Neuron (in vitro differentiated cells): Measurements from ENCODE around the gene HS1BP3.

Experiments
- H2AFZ ChIP-seq: one replicate; pipeline ENCODE4 v1.6.1; 2013; ENCODE audit warnings: low read depth, mild to moderate bottlenecking, inconsistent platforms, low read length, moderate library complexity
- H3K27me3 ChIP-seq: one replicate; pipeline ENCODE4 v1.6.1; 2013; ENCODE audit warnings: low read length; ENCODE audit not compliant: insufficient read depth
- H3K36me3 ChIP-seq: one replicate; pipeline ENCODE4 v1.6.1; 2013; ENCODE audit warnings: low read length; ENCODE audit not compliant: insufficient read depth
- H3K4me1 ChIP-seq: one replicate; pipeline ENCODE4 v1.6.1; 2013; ENCODE audit warnings: low read length; ENCODE audit not compliant: insufficient read depth
- H3K4me3 ChIP-seq: 2 replicates; pipeline ENCODE4 v1.5.1; 2013; ENCODE audit warnings: mild to moderate bottlenecking, low read length, moderate library complexity
- H3K9me3 ChIP-seq: one replicate; pipeline ENCODE4 v1.6.1; 2013; ENCODE audit warnings: low read length

The HS1BP3 gene

GRCh38 chr2:20680744-20681375 is 30.0 kb upstream of the HS1BP3 start:
- Histone ChIP-seq H3K4me1 (no peaks in the 10 kb centered on the region), H3K4me3 (no peak overlapping the region), H2AFZ (no peak overlapping the region), H3K36me3 (peaks cover 35% of the 10 kb centered on the region), H3K9me3 (no peaks in the 10 kb centered on the region), H3K27me3 (no peaks in the 10 kb centered on the region)

- Histone ChIP-seq H3K4me1 (no peaks in the 10 kb centered on the region), H3K36me3 (peaks cover 27% of the 10 kb centered on the region), H3K4me3 (no peak overlapping the region), H2AFZ (no peak overlapping the region), H3K27me3 (no peaks in the 10 kb centered on the region), H3K9me3 (no peaks in the 10 kb centered on the region)
Observed at GRCh38 chr2:20678780-20679179, 27.9 kb upstream of the HS1BP3 start.

GRCh38 chr2:20678086-20678395 is 27.1 kb upstream of the HS1BP3 start:
- H3K9me3 ChIP-seq: no peaks in the 10 kb centered on the region
- no peak overlapping the region for H2AFZ ChIP-seq
- H3K27me3 ChIP-seq: no peaks in the 10 kb centered on the region
- no peak overlapping the region for H3K4me3 ChIP-seq
- H3K4me1 ChIP-seq: no peaks in the 10 kb centered on the region
- peaks cover 21% of the 10 kb centered on the region for H3K36me3 ChIP-seq

- Histone ChIP-seq H3K4me3 (no peak overlapping the region), H3K4me1 (no peaks in the 10 kb centered on the region), H3K27me3 (no peaks in the 10 kb centered on the region), H3K36me3 (peaks cover 16% of the 10 kb centered on the region), H2AFZ (no peak overlapping the region), H3K9me3 (no peaks in the 10 kb centered on the region)
Observed at GRCh38 chr2:20677301-20678085, 26.6 kb upstream of the HS1BP3 start.

- Histone ChIP-seq H3K4me1 (no peaks in the 10 kb centered on the region), H3K9me3 (no peaks in the 10 kb centered on the region), H3K36me3 (peaks cover 9% of the 10 kb centered on the region), H3K4me3 (no peak overlapping the region), H3K27me3 (no peaks in the 10 kb centered on the region), H2AFZ (no peak overlapping the region)
Observed at GRCh38 chr2:20676353-20677215, 25.7 kb upstream of the HS1BP3 start.

- peaks cover 4% of the 10 kb centered on the region for H3K9me3 ChIP-seq
- peaks cover 12% of the 10 kb centered on the region for H3K36me3 ChIP-seq
- no peaks in the 10 kb centered on the region for H3K4me1 ChIP-seq
- H2AFZ ChIP-seq: no peak overlapping the region
- H3K27me3 ChIP-seq: no peaks in the 10 kb centered on the region
- H3K4me3 ChIP-seq: no peak overlapping the region
Observed at GRCh38 chr2:20675701-20676352, 24.9 kb upstream of the HS1BP3 start.

- peaks cover 7% of the 10 kb centered on the region for H3K36me3 ChIP-seq
- H3K27me3 ChIP-seq: no peaks in the 10 kb centered on the region
- H3K4me3 ChIP-seq: no peak overlapping the region
- H2AFZ ChIP-seq: no peak overlapping the region
- peaks cover 4% of the 10 kb centered on the region for H3K9me3 ChIP-seq
- no peaks in the 10 kb centered on the region for H3K4me1 ChIP-seq
Observed at GRCh38 chr2:20674974-20675679, 24.2 kb upstream of the HS1BP3 start.

GRCh38 chr2:20674309-20674965 is 23.5 kb upstream of the HS1BP3 start:
- H3K9me3 ChIP-seq: peaks cover 4% of the 10 kb centered on the region
- H3K36me3 ChIP-seq: peaks cover 7% of the 10 kb centered on the region
- no peaks in the 10 kb centered on the region for H3K4me1 ChIP-seq
- H3K4me3 ChIP-seq: no peak overlapping the region
- H3K27me3 ChIP-seq: no peaks in the 10 kb centered on the region
- H2AFZ ChIP-seq: no peak overlapping the region

GRCh38 chr2:20673686-20674308 is 22.9 kb upstream of the HS1BP3 start:
- Histone ChIP-seq H2AFZ (no peak overlapping the region), H3K4me1 (no peaks in the 10 kb centered on the region), H3K36me3 (peaks cover 5% of the 10 kb centered on the region), H3K27me3 (peaks cover 1% of the 10 kb centered on the region), H3K4me3 (no peak overlapping the region), H3K9me3 (peaks cover 4% of the 10 kb centered on the region)

- Histone ChIP-seq H3K4me3 (no peak overlapping the region), H2AFZ (no peak overlapping the region), H3K36me3 (peaks cover 3% of the 10 kb centered on the region), H3K9me3 (peaks cover 4% of the 10 kb centered on the region), H3K27me3 (peaks cover 6% of the 10 kb centered on the region), H3K4me1 (peaks cover 12% of the 10 kb centered on the region)
Observed at GRCh38 chr2:20672201-20672951, 21.5 kb upstream of the HS1BP3 start.

GRCh38 chr2:20671736-20672080 is 20.8 kb upstream of the HS1BP3 start:
- H3K4me3 ChIP-seq: no peak overlapping the region
- peaks cover 3% of the 10 kb centered on the region for H3K36me3 ChIP-seq
- peaks cover 12% of the 10 kb centered on the region for H3K4me1 ChIP-seq
- H2AFZ ChIP-seq: no peak overlapping the region
- H3K9me3 ChIP-seq: peaks cover 4% of the 10 kb centered on the region
- peaks cover 6% of the 10 kb centered on the region for H3K27me3 ChIP-seq
